Body of pancreas (tissue), 4 donors: ENCODE measurements around the gene ETV3.

ENCODE experiments used
- POLR2A ChIP-seq, 3 donors: fragments of 450-650 bp; IDR thresholded peaks; one replicate each; pipeline ENCODE4 v1.6.1; 2016; ENCODE audit warnings: antibody characterized with exemption in 3 of 3, mild to moderate bottlenecking in 2 of 3
- TF ChIP-seq, protein P1 (sequence below), 7 experiments: fragments of 450-650 bp in 4 of 7; fragments of 200-600 bp in 3 of 7; sonication (generic) in 3 of 7; IDR thresholded peaks; one replicate each; pipeline ENCODE4 v1.5.1; 2016 to 2019; ENCODE audit warnings: antibody characterized with exemption in 7 of 7

- no peak for TF ChIP-seq POLR2A (IDR thresholded peaks at IDR 0.05)
- TF ChIP-seq, protein P1, sequence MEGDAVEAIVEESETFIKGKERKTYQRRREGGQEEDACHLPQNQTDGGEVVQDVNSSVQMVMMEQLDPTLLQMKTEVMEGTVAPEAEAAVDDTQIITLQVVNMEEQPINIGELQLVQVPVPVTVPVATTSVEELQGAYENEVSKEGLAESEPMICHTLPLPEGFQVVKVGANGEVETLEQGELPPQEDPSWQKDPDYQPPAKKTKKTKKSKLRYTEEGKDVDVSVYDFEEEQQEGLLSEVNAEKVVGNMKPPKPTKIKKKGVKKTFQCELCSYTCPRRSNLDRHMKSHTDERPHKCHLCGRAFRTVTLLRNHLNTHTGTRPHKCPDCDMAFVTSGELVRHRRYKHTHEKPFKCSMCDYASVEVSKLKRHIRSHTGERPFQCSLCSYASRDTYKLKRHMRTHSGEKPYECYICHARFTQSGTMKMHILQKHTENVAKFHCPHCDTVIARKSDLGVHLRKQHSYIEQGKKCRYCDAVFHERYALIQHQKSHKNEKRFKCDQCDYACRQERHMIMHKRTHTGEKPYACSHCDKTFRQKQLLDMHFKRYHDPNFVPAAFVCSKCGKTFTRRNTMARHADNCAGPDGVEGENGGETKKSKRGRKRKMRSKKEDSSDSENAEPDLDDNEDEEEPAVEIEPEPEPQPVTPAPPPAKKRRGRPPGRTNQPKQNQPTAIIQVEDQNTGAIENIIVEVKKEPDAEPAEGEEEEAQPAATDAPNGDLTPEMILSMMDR (IDR thresholded peaks at IDR 0.05) = no peak
These were observed 27.5 kb downstream of the ETV3 start for GRCh38 chr1:157110686-157111085.
